ENCODE measurements around the gene FMNL1.

FMNL1 gene

GRCh38 chr17:45253879-45254278 lies 32.2 kb downstream of the FMNL1 start:
- no peak overlapping the region for H3K4me3 Mint-ChIP-seq
- no peak for ATAC-seq
- peaks cover 76% of the 10 kb centered on the region for H3K4me1 Mint-ChIP-seq
- peaks cover 8% of the 10 kb centered on the region for H3K36me3 Mint-ChIP-seq (ENCODE audit: low read depth)
- H3K27ac Mint-ChIP-seq = peak overlapping the region; percentile 33
- H3K9me3 Mint-ChIP-seq = no peaks in the 10 kb centered on the region
- no peak for DNase-seq
- H3K27me3 Mint-ChIP-seq = no peaks in the 10 kb centered on the region

- H3K27ac Mint-ChIP-seq = peak overlapping the region; percentile 62
- no peak for DNase-seq
- ATAC-seq = no peak
- peaks cover 64% of the 10 kb centered on the region for H3K4me1 Mint-ChIP-seq
- H3K36me3 Mint-ChIP-seq (ENCODE audit: low read depth) = no peaks in the 10 kb centered on the region
- H3K27me3 Mint-ChIP-seq = no peaks in the 10 kb centered on the region
- H3K4me3 Mint-ChIP-seq = no peak overlapping the region
- no peaks in the 10 kb centered on the region for H3K9me3 Mint-ChIP-seq
Observed at GRCh38 chr17:45255358-45255757, 33.7 kb downstream of the FMNL1 start.

- Mint-ChIP-seq H3K4me3 (no peak overlapping the region), H3K27ac (peak overlapping the region; percentile 53), H3K9me3 (no peaks in the 10 kb centered on the region), H3K4me1 (peaks cover 63% of the 10 kb centered on the region), H3K27me3 (no peaks in the 10 kb centered on the region), H3K36me3 (ENCODE audit: low read depth) (peaks cover 2% of the 10 kb centered on the region)
- ATAC-seq = peak; percentile 31
- no peak for DNase-seq
Observed at GRCh38 chr17:45256114-45256966, 34.7 kb downstream of the FMNL1 start.

DNA sequence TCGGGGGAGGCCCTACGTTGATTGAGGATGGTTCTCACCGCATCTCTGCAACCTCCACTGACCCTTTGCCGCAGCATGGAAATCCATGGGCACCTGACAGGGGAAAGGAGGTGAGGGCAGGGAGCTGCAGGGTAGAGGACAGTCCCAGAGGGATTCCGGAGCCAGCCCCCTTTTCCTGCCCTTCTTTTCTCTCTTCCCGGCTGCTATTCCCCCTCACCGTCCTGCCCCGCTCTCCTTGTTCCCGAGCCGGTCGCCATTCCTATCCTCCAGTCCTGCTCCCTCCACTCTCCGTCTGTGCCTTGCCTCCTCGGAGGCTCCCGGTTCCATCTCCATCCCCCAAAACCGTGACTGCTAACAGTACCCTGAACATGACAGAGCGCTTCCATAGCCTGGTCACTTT lies 35.4 kb downstream of the FMNL1 start:
- H3K27ac Mint-ChIP-seq = no peak overlapping the region
- H3K4me3 Mint-ChIP-seq = no peak overlapping the region
- peaks cover 63% of the 10 kb centered on the region for H3K4me1 Mint-ChIP-seq
- H3K27me3 Mint-ChIP-seq = no peaks in the 10 kb centered on the region
- ATAC-seq (no peak), DNase-seq (no peak)
- no peaks in the 10 kb centered on the region for H3K9me3 Mint-ChIP-seq
- H3K36me3 Mint-ChIP-seq (ENCODE audit: low read depth) = peaks cover 2% of the 10 kb centered on the region

GRCh38 chr17:45258981-45259380 lies 37.3 kb downstream of the FMNL1 start:
- ATAC-seq (no peak), DNase-seq (no peak)
- Mint-ChIP-seq H3K4me1 (peaks cover 57% of the 10 kb centered on the region), H3K36me3 (ENCODE audit: low read depth) (peaks cover 6% of the 10 kb centered on the region), H3K27me3 (no peaks in the 10 kb centered on the region), H3K4me3 (no peak overlapping the region), H3K27ac (no peak overlapping the region), H3K9me3 (no peaks in the 10 kb centered on the region)

- no peak overlapping the region for H3K4me3 Mint-ChIP-seq
- ATAC-seq (no peak), DNase-seq (no peak)
- peaks cover 14% of the 10 kb centered on the region for H3K36me3 Mint-ChIP-seq (ENCODE audit: low read depth)
- H3K27me3 Mint-ChIP-seq = no peaks in the 10 kb centered on the region
- peaks cover 44% of the 10 kb centered on the region for H3K4me1 Mint-ChIP-seq
- no peaks in the 10 kb centered on the region for H3K9me3 Mint-ChIP-seq
- H3K27ac Mint-ChIP-seq = peak overlapping the region; percentile 49
Observed at GRCh38 chr17:45260204-45260783, 38.6 kb downstream of the FMNL1 start.

DNA sequence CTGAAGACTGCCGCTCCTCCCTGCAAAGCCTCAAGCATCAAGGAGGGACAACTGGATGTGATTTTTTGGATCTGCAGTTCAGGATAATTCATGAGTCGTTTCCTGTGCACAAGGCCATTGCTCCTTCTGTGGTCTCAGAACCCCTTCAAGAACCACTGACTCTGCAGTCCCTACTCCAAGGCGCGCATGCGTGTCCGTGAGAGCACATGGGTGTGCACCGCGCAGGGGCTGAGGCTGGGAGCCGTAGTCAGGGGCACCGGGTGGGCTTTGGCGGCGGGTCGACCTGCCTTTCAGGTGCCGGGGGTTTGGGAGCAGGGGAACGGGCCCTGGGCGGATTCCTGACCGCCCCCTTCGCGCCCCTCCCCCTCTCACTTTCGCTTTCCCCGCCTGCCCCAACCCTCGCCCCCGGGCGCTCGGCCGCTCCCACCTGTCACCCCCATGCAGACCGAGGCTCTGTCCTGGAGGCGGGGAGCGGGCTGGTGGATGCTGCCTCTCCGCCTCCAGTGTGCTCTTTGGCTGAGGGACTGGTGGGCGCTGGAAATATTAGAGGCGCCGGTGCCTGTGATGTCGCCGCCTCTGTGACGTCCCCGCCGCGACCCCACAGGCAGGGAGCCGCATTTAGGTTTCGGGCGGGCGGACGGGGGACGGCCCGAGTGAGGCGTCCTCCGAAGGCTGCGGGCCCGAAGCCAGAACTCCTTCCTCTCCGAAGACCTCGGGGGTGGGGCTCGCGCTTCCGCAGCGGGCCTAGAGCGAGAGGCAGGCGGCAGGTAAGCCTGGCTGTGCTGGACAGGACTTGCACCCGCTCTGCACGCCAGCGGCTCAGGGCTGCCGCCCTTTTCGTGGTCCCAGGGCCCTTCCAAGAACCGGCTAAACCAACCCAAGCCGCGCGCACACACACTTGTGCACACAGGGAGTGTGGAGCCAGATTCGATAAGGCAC lies 40.2 kb downstream of the FMNL1 start, which contains the start of gene SPATA32:
Gene SPATA32 (minus strand): TSS at position 518 of the 939 bp plus-strand sequence. CDS start 78 bp downstream, at position 440.
- Mint-ChIP-seq H3K4me3 (peak within 1 kb of the TSS; percentile 73), H3K4me1 (peaks cover 42% of the 10 kb centered on the region), H3K27me3 (no peaks in the 10 kb centered on the region), H3K36me3 (ENCODE audit: low read depth) (peaks cover 21% of the 10 kb centered on the region), H3K9me3 (no peaks in the 10 kb centered on the region), H3K27ac (peak within 1 kb of the TSS; percentile 81)
- DNase-seq = peak; percentile 82
- ATAC-seq = peak; percentile 81

GRCh38 chr17:45262516-45263476 lies 41.1 kb downstream of the FMNL1 start:
- Mint-ChIP-seq H3K27ac (peak overlapping the region; percentile 71), H3K4me1 (peaks cover 39% of the 10 kb centered on the region), H3K27me3 (no peaks in the 10 kb centered on the region), H3K36me3 (ENCODE audit: low read depth) (peaks cover 30% of the 10 kb centered on the region), H3K9me3 (no peaks in the 10 kb centered on the region), H3K4me3 (peak overlapping the region; percentile 73)
- DNase-seq = no peak
- ATAC-seq = no peak

DNA sequence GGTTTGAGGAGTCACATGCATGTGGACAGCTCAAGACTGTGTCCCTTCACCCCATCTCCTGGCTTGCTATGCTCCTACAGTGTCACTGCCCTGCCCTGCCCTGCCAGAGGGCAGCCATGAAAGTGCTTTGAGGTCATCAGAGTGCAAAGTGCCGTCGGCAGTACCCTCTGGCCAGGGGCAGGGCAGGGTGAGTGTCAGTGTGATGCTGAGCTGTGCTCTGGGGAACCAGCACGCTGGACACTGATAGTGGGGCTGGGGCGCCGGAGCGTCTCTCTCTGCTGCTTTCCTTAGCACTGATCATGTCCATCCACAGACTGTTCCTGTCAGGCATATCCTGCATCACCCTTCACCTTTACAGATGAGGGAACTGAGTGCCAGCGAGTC lies 41.8 kb downstream of the FMNL1 start:
- Mint-ChIP-seq H3K27ac (peak overlapping the region; percentile 71), H3K36me3 (ENCODE audit: low read depth) (peaks cover 35% of the 10 kb centered on the region), H3K9me3 (no peaks in the 10 kb centered on the region), H3K4me3 (no peak overlapping the region), H3K27me3 (no peaks in the 10 kb centered on the region), H3K4me1 (peaks cover 39% of the 10 kb centered on the region)
- no peak for DNase-seq
- no peak for ATAC-seq

DNA sequence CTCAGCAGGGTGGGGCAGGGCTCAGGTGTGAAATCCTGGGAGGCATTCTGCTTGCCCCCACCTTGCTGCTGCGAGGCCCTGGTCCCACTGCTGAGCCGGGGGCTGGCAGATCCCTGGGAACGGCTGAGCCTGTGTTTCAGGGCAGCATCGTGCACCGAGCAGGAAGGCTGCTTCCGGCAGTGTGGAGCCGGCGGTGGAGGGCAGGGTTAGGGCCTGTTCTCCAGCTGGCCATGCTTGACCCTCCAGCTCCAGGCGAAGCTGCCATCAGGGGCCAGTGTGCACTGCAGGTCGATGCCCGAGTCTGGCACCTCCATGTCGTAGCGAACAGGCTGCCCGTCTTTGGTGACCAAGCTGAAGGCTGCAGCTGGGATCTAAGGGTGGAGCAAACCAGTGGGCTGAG lies 42.7 kb downstream of the FMNL1 start:
- H3K36me3 Mint-ChIP-seq (ENCODE audit: low read depth) = peaks cover 44% of the 10 kb centered on the region
- no peaks in the 10 kb centered on the region for H3K27me3 Mint-ChIP-seq
- no peaks in the 10 kb centered on the region for H3K9me3 Mint-ChIP-seq
- H3K27ac Mint-ChIP-seq = no peak overlapping the region
- H3K4me3 Mint-ChIP-seq = no peak overlapping the region
- H3K4me1 Mint-ChIP-seq = peaks cover 39% of the 10 kb centered on the region
- no peak for ATAC-seq
- no peak for DNase-seq

GRCh38 chr17:45264988-45265387 lies 43.3 kb downstream of the FMNL1 start:
- ATAC-seq = no peak
- Mint-ChIP-seq H3K36me3 (ENCODE audit: low read depth) (peaks cover 49% of the 10 kb centered on the region), H3K27ac (no peak overlapping the region), H3K27me3 (no peaks in the 10 kb centered on the region), H3K9me3 (no peaks in the 10 kb centered on the region), H3K4me3 (no peak overlapping the region), H3K4me1 (peaks cover 43% of the 10 kb centered on the region)
- no peak for DNase-seq

DNA sequence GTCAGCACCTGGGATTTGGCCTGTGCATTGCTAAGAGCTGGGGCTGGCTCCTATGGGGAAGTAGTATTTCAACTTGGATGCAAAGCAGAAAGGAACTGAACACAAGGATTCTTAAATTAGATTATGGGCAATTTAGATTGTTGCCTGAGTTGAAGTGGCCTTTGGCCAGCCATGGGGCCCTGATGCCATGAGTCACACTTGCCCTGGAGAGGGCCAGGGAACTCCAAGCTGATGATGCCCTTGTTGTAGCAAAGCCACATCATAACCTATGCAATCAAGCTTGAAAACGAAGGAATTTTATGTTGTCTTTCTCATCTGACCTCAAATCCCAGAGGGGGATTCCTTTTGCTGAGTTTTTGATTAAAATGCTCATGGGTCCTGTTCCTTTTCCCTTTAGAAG lies 44.1 kb downstream of the FMNL1 start:
- Mint-ChIP-seq H3K4me1 (peaks cover 49% of the 10 kb centered on the region), H3K4me3 (no peak overlapping the region), H3K27ac (peak overlapping the region; percentile 61), H3K36me3 (ENCODE audit: low read depth) (peaks cover 49% of the 10 kb centered on the region), H3K9me3 (no peaks in the 10 kb centered on the region), H3K27me3 (no peaks in the 10 kb centered on the region)
- DNase-seq (no peak), ATAC-seq (no peak)

GRCh38 chr17:45266372-45266926 lies 44.8 kb downstream of the FMNL1 start:
- no peaks in the 10 kb centered on the region for H3K27me3 Mint-ChIP-seq
- ATAC-seq = no peak
- peak overlapping the region; percentile 61 for H3K27ac Mint-ChIP-seq
- H3K4me1 Mint-ChIP-seq = peaks cover 48% of the 10 kb centered on the region
- H3K9me3 Mint-ChIP-seq = no peaks in the 10 kb centered on the region
- H3K36me3 Mint-ChIP-seq (ENCODE audit: low read depth) = peaks cover 52% of the 10 kb centered on the region
- DNase-seq = no peak
- no peak overlapping the region for H3K4me3 Mint-ChIP-seq

Measured in activated naive CD8-positive, alpha-beta T cell treated with anti-CD3 and anti-CD28 coated beads, Interleukin-2, amount 50 U/mL, for 24 hours (primary cell).